ENCODE measurements around the gene MYO9A.
"Not testable (repeated sequence)": the region's sequence is repeated elsewhere in the genome, so short reads cannot be mapped to it uniquely, and the experiment has no call there.

Gene MYO9A

DNA sequence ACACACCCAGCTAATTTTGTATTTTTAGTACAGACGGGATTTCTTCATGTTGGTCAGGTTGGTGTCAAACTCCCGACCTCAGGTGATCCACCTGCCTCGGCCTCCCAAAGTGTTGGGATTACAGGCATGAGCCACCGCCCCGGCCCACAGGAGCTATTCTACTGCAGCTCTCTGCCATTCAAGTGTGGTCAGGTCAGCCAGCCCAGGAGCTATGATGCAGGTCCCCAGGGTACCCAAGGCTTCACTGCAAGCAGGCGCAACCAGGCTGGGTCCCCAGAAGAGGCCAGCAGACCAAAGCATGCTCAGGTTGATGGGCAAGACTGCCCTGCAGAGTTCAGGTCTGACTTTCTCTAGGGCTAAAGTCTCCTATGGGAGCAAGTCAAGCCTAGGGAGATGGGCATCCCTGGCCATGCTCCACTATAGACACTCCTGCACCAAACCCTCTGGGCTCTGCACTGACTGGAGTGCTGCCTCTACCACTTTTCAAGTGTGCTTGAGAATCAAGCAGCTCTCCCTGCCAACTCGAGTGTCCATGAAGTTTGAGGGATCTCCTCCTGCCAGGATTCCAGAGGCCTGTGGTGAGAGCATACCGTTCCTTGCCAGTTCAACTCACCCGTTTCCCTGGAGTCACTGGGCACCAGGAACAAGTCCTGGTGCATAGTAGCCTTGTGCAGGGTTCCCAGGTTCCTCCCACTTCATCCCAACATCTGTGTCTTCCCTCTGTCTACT, 30.9 kb downstream of the MYO9A start:
- DNase-seq, result no peak

DNA sequence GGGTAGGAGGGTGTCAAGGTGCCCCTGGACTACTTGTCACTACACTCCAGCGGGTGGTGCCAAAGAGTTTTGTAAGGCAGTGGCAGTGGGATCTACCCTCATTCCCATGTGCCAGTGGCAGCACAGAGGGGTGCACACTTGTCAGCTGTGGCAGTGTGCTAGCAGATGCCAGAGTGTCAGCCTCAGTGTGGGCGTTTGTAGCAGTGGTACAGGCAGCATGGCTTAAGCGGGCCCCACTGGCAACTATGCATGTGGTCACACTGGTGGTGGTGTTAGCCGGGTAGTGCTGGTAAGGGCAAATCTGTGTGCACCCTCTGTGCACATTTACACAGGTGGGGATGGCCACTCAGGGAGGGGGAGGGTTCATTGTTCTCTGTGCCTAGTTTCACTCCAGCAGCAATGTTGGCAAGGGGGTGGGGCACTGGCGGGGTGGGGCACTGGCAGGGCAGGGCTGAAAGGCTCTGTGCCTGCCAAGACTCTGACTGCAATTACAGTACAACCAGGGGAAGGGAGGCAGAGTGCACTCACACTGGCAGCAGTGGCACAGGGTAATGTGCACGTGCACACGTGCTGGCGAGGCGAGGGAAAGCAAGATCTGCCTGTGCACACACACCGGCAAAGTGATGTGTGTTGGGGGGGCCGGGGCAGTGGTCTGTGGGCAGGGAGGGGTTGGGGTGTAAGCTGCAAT, 31.8 kb downstream of the MYO9A start:
- no peak for DNase-seq

DNA sequence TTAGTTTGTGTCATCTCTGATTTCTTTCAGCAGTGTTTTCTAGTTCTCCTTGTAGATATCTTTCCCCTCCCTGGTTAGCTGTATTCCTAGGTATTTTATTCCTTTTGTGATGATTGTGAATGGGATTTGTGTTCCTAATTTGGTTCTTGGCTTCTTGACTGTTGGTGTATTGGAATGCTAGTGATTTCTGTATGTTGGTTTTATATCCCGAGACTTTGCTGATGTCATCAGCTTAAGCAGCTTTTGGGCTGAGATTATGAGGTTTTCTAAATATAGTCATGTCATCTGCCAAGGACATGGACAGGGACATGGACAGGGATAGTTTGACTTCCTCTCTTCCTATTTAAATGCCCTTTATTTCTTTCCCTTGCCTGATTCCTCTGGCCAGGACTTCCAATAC, 35.8 kb downstream of the MYO9A start:
- DNase-seq, result no peak

- no peak for DNase-seq
Measured at GRCh38 chr15:72078887-72079286, 39.1 kb downstream of the MYO9A start.

DNA sequence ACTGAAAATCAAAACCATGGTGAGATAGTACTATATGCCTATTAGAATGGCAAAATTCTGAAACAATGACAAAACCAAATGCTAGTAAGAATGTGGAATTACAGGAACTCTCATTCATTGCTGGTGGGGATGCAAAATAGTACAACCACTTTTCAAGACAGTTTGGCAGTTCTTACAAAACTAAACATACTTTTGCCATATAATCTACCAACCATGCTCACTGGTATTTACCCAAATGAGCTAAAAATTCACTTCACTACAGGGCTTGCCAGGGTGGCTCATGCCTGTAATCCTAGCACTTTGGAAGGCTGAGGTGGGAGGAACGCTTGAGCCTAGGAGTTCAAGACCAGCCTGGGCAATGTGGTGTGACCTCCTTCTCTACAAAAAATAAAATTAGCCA, 40.0 kb downstream of the MYO9A start:
- DNase-seq, result no peak

DNA sequence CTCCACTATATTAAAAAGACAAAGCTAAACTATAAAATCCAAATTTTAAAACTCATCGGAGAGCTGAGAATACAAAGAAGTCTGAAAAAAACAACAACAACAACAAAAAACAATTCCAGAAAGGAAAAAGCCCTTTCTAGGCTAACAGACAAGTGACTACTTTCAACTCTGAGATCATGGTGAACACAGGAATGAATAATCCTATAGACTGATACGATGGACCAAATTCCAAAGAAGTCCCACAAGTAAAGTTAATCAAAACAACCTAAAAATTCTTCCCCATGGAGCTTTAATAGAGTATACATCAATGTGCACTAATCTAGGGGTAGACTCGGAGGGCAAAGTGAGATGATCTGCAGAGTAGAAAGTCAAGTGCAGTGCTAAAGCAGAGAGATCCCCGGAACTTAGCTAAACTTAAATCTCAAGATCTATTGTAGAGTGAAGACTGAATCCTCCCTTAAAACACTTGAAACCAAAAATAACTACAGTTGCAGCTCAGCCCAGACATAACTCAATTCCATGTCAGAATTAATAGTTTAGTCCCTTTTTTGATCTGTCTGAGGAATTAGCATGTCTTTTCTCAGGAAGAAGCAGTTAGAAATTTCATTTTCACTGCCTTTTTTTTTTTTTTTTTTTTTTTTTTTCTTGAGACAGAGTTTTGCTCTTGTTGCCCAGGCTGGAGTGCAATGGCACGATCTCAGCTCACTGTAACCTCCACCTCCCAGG, 43.5 kb downstream of the MYO9A start:
- DNase-seq, result no peak

DNA sequence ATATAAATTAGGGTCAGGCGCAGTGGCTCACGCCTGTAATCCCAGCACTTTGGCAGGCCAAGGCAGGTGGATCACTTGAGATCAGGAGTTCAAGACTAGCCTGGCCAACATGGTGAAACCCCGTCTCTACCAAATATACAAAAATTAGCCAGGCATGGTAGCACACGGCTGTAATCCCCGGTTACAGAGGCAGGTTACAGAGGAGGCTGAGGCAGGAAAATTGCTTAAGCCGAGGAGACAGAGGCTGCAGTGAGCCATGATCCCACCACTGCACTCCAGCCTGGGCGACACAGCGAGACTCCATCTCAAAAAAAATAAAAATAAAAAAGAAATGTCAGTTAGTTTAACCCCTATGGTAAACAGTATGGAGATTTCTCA, 46.5 kb downstream of the MYO9A start:
- not testable (repeated sequence) for DNase-seq

DNA sequence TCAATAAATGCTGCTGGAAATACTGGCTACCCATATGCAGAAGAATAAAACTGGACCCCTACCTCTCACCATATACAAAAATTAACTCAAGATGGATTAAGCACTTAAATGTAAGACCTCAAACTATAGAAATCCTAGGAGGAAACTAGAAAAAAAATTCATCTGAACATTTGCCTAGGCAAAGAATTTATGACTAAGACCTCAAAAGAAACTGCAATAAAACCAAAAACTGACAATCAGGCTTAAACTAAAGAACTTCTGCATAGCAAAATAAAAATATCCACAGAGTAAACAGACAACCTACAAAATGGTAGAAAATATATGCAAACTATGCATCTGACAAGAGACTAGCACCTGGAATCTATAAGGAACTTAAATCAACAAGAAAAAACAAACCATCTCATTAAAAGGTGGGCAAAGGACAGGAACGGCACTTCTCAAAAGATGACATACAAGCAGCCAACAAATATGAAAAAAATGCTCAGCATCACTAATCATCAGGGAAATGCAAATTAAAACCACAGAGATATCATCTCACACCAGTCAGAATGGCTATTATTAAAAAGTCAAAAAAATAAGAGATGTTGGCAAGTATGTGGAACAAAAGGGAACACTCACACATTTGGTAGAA, 47.0 kb downstream of the MYO9A start:
- no peak for DNase-seq

DNA sequence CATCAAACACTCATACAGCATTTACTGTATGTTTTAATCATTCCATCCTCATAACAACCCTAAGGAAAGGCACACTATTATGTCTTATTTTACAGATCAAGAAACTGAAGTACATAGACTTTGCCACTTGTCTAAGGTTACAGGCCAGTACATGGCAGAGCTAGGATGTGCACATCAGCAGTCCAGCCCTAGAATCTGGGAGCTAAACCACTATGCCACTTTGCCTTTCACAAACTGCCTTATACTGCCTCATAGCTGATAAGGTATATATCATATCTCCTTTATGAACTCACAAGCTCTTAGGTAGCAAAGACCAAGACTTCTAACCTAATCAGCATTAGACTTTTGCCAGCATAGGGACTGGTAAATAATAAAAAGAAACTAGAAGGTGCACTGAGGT, 49.1 kb downstream of the MYO9A start:
- no peak for DNase-seq

- no peak for DNase-seq
Measured at GRCh38 chr15:72065801-72066200, 52.1 kb downstream of the MYO9A start.

GRCh38 chr15:72063186-72063585, 54.8 kb downstream of the MYO9A start:
- no peak for DNase-seq

- no peak for DNase-seq
Measured at GRCh38 chr15:72062319-72062718, 55.6 kb downstream of the MYO9A start.

GRCh38 chr15:72060687-72061250, 57.2 kb downstream of the MYO9A start:
- DNase-seq, result no peak

- DNase-seq, result no peak
Measured at GRCh38 chr15:72058585-72058984, 59.4 kb downstream of the MYO9A start.

- no peak for DNase-seq
Measured at GRCh38 chr15:72057548-72058091, 60.3 kb downstream of the MYO9A start.

- DNase-seq, result not testable (repeated sequence)
Measured at GRCh38 chr15:72056217-72056616, 61.7 kb downstream of the MYO9A start.

DNA sequence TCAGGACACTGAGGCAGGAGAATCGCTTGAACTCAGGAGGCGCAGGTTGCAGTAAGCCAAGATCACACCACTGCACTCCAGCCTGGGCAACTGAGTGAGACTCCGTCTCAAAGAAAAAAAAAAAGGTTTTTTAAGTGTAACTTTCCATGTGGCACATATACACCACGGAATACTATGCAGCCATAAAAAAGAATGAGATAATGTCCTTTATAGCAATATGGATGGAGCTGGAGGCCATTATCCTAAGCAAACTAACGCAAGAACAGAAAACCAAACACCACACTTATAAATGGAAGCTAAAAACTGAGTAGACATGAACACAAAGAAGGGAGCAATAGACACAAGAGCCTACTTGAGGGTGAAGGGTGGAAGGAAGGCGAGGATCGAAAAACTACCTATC, 64.7 kb downstream of the MYO9A start:
- DNase-seq, result not testable (repeated sequence)

GRCh38 chr15:72050700-72051099, 67.2 kb downstream of the MYO9A start:
- DNase-seq, result no peak

DNA sequence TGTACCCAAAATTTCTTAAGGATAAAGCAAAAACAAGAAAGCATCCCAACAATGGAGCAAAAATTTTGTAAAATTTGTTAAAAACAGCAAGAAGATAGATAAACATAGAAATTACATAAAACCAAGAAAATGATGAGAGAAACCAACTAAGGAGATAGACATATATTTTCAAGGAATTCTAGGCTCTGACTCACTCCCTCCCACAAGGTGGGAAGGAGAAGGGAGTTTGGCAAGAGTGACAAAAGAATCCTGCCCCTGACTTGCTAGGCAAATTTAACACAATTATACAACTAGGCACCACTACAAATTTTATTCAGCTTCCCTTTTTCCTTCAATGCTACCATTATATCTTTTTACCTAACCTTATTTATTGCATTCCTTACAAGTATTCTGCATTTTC, 70.9 kb downstream of the MYO9A start:
- no peak for DNase-seq

DNA sequence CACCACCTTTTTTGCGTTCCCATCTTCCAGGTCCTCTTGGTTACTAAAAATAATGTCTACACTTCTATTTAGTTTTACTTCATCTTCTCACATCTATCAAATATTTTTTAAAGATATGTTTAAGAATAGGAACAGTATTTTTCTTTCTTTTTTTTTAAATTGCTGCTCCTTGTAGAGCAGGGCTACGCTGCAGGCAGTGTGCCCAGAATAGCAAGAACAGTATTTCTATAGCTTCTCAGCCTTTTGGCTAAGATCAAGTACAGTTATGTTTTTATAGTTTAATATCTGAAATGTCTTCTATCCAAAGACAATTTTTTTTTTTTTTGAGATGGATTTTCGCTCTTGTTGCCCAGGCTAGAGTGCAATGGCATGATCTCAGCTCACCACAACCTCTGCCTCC, 73.0 kb downstream of the MYO9A start:
- no peak for DNase-seq

DNA sequence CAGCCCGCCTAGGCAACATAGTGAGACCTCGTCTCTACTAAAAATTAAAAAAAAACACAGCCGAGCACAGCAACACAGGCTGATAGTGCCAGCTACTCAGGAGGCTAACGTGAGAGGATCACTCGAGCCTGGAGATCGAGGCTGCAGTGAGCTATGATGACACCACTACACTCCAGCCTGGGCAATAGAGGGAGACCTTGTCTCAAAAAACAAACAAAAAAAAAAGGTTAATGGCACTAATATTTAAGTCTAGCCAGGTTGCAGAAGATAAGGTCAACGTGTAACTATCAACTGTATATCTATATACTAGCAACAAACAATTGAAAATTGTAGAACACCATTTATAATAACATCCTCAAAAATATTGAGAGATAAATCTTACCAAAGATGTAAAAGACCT, 75.1 kb downstream of the MYO9A start:
- no peak for DNase-seq

GRCh38 chr15:72042054-72042453, 75.9 kb downstream of the MYO9A start:
- DNase-seq, result no peak

GRCh38 chr15:72037321-72037720, 80.6 kb downstream of the MYO9A start:
- DNase-seq, result no peak
